ENCODE data around the gene ATP12A.

ATP12A gene

GRCh38 chr13:24745861-24746617 is 65.8 kb downstream of the ATP12A start:
- H3K4me3 Mint-ChIP-seq: peak overlapping the region; percentile 35 to 80 (median 47)
- H3K27me3 Mint-ChIP-seq (ENCODE audit: low read depth): peaks cover 81% of the 10 kb centered on the region
- H3K36me3 Mint-ChIP-seq (ENCODE audit: low read depth): no peaks in the 10 kb centered on the region
- no peak for TF ChIP-seq CTCF (IDR thresholded peaks at IDR 0.05; ENCODE audit: unreplicated experiment in 3 of 3)
- no peaks in the 10 kb centered on the region for H3K9me3 Mint-ChIP-seq
- H3K4me1 Mint-ChIP-seq: peaks cover 31% of the 10 kb centered on the region
- no peak overlapping the region for H3K27ac Mint-ChIP-seq

GRCh38 chr13:24746618-24747247 is 66.5 kb downstream of the ATP12A start:
- TF ChIP-seq CTCF (IDR thresholded peaks at IDR 0.05; ENCODE audit: unreplicated experiment in 3 of 3): peak in 1 of 3 experiments; percentile 46
- H3K4me3 Mint-ChIP-seq: peak overlapping the region; percentile 80 to 88 (median 87)
- peaks cover 30% of the 10 kb centered on the region for H3K4me1 Mint-ChIP-seq
- no peak overlapping the region for H3K27ac Mint-ChIP-seq
- H3K27me3 Mint-ChIP-seq (ENCODE audit: low read depth): peaks cover 88% of the 10 kb centered on the region
- H3K36me3 Mint-ChIP-seq (ENCODE audit: low read depth): no peaks in the 10 kb centered on the region
- H3K9me3 Mint-ChIP-seq: no peaks in the 10 kb centered on the region

GRCh38 chr13:24747248-24748060 is 67.2 kb downstream of the ATP12A start:
- peaks cover 23% of the 10 kb centered on the region for H3K4me1 Mint-ChIP-seq
- H3K36me3 Mint-ChIP-seq (ENCODE audit: low read depth): no peaks in the 10 kb centered on the region
- TF ChIP-seq CTCF (IDR thresholded peaks at IDR 0.05; ENCODE audit: unreplicated experiment in 3 of 3): no peak
- H3K27me3 Mint-ChIP-seq (ENCODE audit: low read depth): peaks cover 92% of the 10 kb centered on the region
- H3K4me3 Mint-ChIP-seq: peak overlapping the region; percentile 80 to 88 (median 87)
- no peak overlapping the region for H3K27ac Mint-ChIP-seq
- no peaks in the 10 kb centered on the region for H3K9me3 Mint-ChIP-seq

GRCh38 chr13:24748061-24748400 is 67.8 kb downstream of the ATP12A start:
- H3K36me3 Mint-ChIP-seq (ENCODE audit: low read depth): no peaks in the 10 kb centered on the region
- peaks cover 19% of the 10 kb centered on the region for H3K4me1 Mint-ChIP-seq
- no peak overlapping the region for H3K27ac Mint-ChIP-seq
- H3K9me3 Mint-ChIP-seq: no peaks in the 10 kb centered on the region
- H3K4me3 Mint-ChIP-seq: peak overlapping the region; percentile 75 to 83 (median 81)
- H3K27me3 Mint-ChIP-seq (ENCODE audit: low read depth): peaks cover 90% of the 10 kb centered on the region
- no peak for TF ChIP-seq CTCF (IDR thresholded peaks at IDR 0.05; ENCODE audit: unreplicated experiment in 3 of 3)

- Mint-ChIP-seq H3K36me3 (ENCODE audit: low read depth) (no peaks in the 10 kb centered on the region), H3K27me3 (ENCODE audit: low read depth) (peaks cover 7% of the 10 kb centered on the region), H3K9me3 (no peaks in the 10 kb centered on the region), H3K27ac (no peak overlapping the region), H3K4me1 (no peaks in the 10 kb centered on the region), H3K4me3 (no peak overlapping the region)
- no peak for TF ChIP-seq CTCF (IDR thresholded peaks at IDR 0.05; ENCODE audit: unreplicated experiment in 3 of 3)
Measured at GRCh38 chr13:24759197-24759596, 79.0 kb downstream of the ATP12A start.
